ENCODE results near the gene GUCY2F. TPM values are rescaled to one million over a fixed set of nuclear protein-coding genes. Genes with fewer than 3 reads are reported as not detected.

Gene GUCY2F
- total RNA-seq, 1 donor from 2014 or later, result 0.12 TPM

GRCh38 chrX:109343671-109344070 is 138.2 kb downstream of the GUCY2F start:
- DNase-seq, result no peak
- Histone ChIP-seq H3K4me3 (no peak overlapping the region), H3K27ac (no peak overlapping the region), H3K36me3 (no peaks in the 10 kb centered on the region), H3K4me1 (no peaks in the 10 kb centered on the region), H3K9me3 (no peaks in the 10 kb centered on the region), H3K27me3 (no peaks in the 10 kb centered on the region)
- no peak for ATAC-seq
- intact Hi-C loops (cut with DNase I), result no loop called here
- TF ChIP-seq, protein P1, sequence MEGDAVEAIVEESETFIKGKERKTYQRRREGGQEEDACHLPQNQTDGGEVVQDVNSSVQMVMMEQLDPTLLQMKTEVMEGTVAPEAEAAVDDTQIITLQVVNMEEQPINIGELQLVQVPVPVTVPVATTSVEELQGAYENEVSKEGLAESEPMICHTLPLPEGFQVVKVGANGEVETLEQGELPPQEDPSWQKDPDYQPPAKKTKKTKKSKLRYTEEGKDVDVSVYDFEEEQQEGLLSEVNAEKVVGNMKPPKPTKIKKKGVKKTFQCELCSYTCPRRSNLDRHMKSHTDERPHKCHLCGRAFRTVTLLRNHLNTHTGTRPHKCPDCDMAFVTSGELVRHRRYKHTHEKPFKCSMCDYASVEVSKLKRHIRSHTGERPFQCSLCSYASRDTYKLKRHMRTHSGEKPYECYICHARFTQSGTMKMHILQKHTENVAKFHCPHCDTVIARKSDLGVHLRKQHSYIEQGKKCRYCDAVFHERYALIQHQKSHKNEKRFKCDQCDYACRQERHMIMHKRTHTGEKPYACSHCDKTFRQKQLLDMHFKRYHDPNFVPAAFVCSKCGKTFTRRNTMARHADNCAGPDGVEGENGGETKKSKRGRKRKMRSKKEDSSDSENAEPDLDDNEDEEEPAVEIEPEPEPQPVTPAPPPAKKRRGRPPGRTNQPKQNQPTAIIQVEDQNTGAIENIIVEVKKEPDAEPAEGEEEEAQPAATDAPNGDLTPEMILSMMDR (IDR thresholded peaks at IDR 0.05), result no peak

- TF ChIP-seq, protein P1 (IDR thresholded peaks at IDR 0.05), result no peak
- Histone ChIP-seq H3K27me3 (no peaks in the 10 kb centered on the region), H3K27ac (no peak overlapping the region), H3K9me3 (no peaks in the 10 kb centered on the region), H3K36me3 (no peaks in the 10 kb centered on the region), H3K4me1 (no peaks in the 10 kb centered on the region), H3K4me3 (no peak overlapping the region)
- intact Hi-C loops (cut with DNase I), result no loop called here
- ATAC-seq, result no peak
- no peak for DNase-seq
Observed at GRCh38 chrX:109336141-109336540, 145.7 kb downstream of the GUCY2F start.

- H3K4me1 ChIP-seq, result no peaks in the 10 kb centered on the region
- ATAC-seq, result no peak
- no peak overlapping the region for H3K4me3 ChIP-seq
- no peaks in the 10 kb centered on the region for H3K9me3 ChIP-seq
- intact Hi-C loops (cut with DNase I), result no loop called here
- H3K36me3 ChIP-seq, result no peaks in the 10 kb centered on the region
- no peak for DNase-seq
- no peaks in the 10 kb centered on the region for H3K27me3 ChIP-seq
- no peak overlapping the region for H3K27ac ChIP-seq
- TF ChIP-seq, protein P1 (IDR thresholded peaks at IDR 0.05), result no peak
Observed at GRCh38 chrX:109327251-109327650, 154.6 kb downstream of the GUCY2F start.

Other genes with a start within 250 kb of the GUCY2F start
- 9.3 TPM for gene NXT2, start 54.8 kb upstream of the GUCY2F start, total RNA-seq
- gene KCNE5, start 143.1 kb upstream of the GUCY2F start, total RNA-seq, result not detected